ENCODE data around the gene MAP10.

Gene MAP10

DNA sequence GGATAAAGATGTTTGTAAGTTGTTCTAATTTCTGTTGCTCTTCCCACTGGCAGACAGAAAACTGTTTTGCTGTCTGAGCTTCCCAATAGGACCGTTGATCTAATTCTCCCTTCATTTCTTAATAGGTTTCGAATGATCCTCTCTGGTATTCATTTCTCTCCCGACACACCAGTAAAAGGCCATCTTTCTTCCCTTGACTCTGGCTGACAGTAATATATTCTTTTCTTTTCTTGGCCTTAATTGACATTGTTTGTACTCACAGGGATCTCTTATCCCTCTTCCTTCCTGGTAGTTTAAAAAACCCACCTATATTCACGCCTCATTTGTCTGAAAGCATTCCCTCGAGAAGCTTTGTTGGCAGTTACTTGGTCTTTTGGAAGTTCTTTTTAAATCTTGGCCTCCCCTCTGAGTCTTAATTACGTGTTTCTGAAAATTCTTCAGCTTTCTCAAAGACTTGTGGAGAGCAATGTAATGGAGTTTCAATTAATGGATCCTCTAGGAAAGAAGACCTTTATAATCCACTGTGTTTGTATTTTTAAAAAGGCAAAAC, 40.3 kb downstream of the MAP10 start:
- no peak overlapping the region for H3K27ac Mint-ChIP-seq
- H3K27me3 Mint-ChIP-seq: peaks cover 7 to 17% of the 10 kb centered on the region in 2 donors
- no peak overlapping the region for H3K4me3 Mint-ChIP-seq
- no peaks in the 10 kb centered on the region for H3K9me3 Mint-ChIP-seq
- no peaks in the 10 kb centered on the region for H3K4me1 Mint-ChIP-seq (ENCODE audit: low read depth in 2 of 2)
- no peak for DNase-seq
- ATAC-seq (replicated peaks): no peak
- H3K36me3 Mint-ChIP-seq (ENCODE audit: insufficient read depth): no peaks in the 10 kb centered on the region

DNA sequence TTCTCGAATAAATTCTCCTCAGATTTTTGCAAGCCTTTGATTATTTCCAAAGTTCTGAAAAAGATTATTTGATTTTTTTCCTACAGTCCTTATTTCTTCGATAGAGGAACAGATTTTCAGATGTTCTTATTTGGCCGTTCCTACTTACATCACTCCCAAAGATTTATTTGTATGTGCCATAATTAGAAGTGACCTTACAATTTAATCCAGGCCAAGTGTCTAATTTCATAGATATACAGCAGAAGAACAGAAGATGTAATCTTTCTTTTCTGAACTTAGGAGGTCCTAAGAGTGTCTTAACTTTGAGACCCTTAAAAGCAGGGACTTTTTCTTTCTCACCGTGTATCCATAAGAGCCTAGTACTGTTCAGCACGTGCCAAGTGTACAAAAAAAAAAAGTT, 46.3 kb downstream of the MAP10 start:
- Mint-ChIP-seq H3K27me3 (peaks cover 0 to 25% of the 10 kb centered on the region in 2 donors), H3K27ac (no peak overlapping the region), H3K36me3 (ENCODE audit: insufficient read depth) (no peaks in the 10 kb centered on the region), H3K9me3 (no peaks in the 10 kb centered on the region), H3K4me1 (ENCODE audit: low read depth in 2 of 2) (no peaks in the 10 kb centered on the region), H3K4me3 (no peak overlapping the region)
- DNase-seq (no peak), ATAC-seq (replicated peaks) (no peak)

DNA sequence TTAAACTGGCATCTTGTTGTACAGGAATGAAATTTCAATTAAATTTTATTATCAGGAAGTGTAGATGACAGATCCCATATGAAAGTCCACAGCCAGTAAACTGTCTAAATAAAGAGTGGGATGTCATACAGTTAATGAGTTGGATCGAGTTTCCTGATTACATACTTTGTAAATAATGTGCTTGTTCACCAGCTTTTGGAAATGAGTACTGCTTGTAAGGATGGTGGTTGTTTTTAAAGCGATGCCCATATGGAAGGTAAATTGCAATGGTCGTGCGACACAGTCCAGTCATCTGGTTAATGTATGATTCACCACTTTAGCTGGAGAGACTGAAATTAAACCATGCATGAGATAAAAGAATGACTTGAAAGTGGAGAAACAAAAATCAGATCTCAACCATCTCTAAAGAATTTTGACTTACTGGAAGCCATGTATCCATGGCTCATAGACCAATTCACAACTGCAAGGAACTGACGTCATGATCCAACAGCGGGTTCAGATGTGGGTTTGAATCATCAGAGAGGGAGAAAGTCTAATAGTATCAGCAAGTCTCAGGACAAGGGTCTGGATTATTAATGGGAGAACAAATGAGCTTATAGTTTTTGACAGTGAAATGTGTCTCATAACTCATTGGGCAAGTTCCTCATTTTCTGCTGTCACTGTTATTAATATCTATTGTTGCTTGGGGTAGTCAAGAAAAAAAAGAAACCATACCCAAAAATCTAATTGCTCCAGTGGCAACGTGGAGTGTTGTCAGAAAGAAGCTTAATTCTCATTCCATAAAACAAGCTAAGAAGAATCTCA, 49.0 kb downstream of the MAP10 start:
- Mint-ChIP-seq H3K27me3 (peaks cover 4 to 45% of the 10 kb centered on the region in 2 donors), H3K4me1 (ENCODE audit: low read depth in 2 of 2) (no peaks in the 10 kb centered on the region), H3K36me3 (ENCODE audit: insufficient read depth) (no peaks in the 10 kb centered on the region), H3K27ac (no peak overlapping the region), H3K4me3 (no peak overlapping the region), H3K9me3 (no peaks in the 10 kb centered on the region)
- DNase-seq (no peak), ATAC-seq (replicated peaks) (no peak)

DNA sequence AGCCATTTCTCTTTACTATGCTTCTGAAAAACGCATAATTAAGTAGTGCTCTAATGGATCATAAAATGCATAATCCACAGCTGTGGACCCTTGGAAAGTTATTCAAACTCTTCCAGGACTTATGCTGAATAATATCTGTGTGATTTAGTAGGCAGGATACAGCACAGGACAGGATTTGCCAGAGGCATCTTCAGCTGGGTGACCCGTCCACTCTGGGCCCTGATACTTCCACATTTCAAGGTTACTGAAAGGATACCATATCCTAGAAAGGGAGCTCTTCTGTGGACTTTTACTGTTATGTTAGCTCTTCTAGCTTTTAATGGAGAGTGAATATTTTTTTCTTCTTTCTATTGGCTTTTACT, 49.6 kb downstream of the MAP10 start:
- DNase-seq (no peak), ATAC-seq (replicated peaks) (no peak)
- Mint-ChIP-seq H3K27ac (no peak overlapping the region), H3K4me3 (no peak overlapping the region), H3K9me3 (no peaks in the 10 kb centered on the region), H3K4me1 (ENCODE audit: low read depth in 2 of 2) (no peaks in the 10 kb centered on the region), H3K27me3 (peaks cover 6 to 50% of the 10 kb centered on the region in 2 donors), H3K36me3 (ENCODE audit: insufficient read depth) (no peaks in the 10 kb centered on the region)

DNA sequence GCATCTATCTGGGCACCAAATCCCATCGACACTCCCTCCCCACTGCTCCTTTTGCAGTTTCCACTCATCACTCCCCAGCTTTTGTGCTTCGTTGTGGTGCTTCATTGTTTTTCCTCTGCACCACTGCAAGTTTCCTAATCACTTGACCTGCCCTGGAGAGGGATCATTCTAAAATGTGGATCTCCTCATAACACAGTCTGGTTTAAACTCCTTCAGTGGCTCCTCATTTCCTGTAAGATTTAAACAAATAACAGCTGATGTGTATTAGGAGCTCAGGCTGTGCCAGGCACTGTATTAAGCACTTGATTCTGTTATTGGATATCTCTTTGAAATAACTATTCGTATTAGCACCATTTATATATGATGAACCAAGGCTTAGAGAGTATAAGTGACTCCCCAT, 51.3 kb downstream of the MAP10 start:
- H3K4me1 Mint-ChIP-seq (ENCODE audit: low read depth in 2 of 2): no peaks in the 10 kb centered on the region
- no peak for DNase-seq
- no peak for ATAC-seq (replicated peaks)
- no peaks in the 10 kb centered on the region for H3K9me3 Mint-ChIP-seq
- no peaks in the 10 kb centered on the region for H3K36me3 Mint-ChIP-seq (ENCODE audit: insufficient read depth)
- no peak overlapping the region for H3K4me3 Mint-ChIP-seq
- no peak overlapping the region for H3K27ac Mint-ChIP-seq
- H3K27me3 Mint-ChIP-seq: peaks cover 6 to 54% of the 10 kb centered on the region in 2 donors

All from effector memory CD8-positive, alpha-beta T cell (primary cell).